Mammary epithelial cell (primary cell): ENCODE data around the gene RUSC2.

ENCODE experiments used
- EZH2 ChIP-seq: IDR thresholded peaks from 2 replicates; pipeline ENCODE4 v1.6.1; 2012; ENCODE audit warnings: low read length, inconsistent platforms, borderline replicate concordance
- TF ChIP-seq, protein P1 (sequence below), 2 donors: IDR thresholded peaks in 1 of 2; conservative IDR thresholded peaks in 1 of 2; 2 replicates each; pipeline ENCODE4 v1.5.1; 2011 to 2012; ENCODE audit warnings: inconsistent platforms in 2 of 2, low read length in 2 of 2, mild to moderate bottlenecking in 2 of 2, control low read depth in 1 of 2, low read depth in 1 of 2; ENCODE audit not compliant: insufficient read depth in 1 of 2; ENCODE audit errors: extremely low read depth in 1 of 2

- TF ChIP-seq, protein P1, sequence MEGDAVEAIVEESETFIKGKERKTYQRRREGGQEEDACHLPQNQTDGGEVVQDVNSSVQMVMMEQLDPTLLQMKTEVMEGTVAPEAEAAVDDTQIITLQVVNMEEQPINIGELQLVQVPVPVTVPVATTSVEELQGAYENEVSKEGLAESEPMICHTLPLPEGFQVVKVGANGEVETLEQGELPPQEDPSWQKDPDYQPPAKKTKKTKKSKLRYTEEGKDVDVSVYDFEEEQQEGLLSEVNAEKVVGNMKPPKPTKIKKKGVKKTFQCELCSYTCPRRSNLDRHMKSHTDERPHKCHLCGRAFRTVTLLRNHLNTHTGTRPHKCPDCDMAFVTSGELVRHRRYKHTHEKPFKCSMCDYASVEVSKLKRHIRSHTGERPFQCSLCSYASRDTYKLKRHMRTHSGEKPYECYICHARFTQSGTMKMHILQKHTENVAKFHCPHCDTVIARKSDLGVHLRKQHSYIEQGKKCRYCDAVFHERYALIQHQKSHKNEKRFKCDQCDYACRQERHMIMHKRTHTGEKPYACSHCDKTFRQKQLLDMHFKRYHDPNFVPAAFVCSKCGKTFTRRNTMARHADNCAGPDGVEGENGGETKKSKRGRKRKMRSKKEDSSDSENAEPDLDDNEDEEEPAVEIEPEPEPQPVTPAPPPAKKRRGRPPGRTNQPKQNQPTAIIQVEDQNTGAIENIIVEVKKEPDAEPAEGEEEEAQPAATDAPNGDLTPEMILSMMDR (conservative IDR thresholded peaks at IDR 0.05 in 1 of 2, IDR thresholded peaks at IDR 0.05 in 1 of 2; ENCODE audit: extremely low read depth in 1 of 2, insufficient read depth in 1 of 2, low read depth in 1 of 2, low read length in 2 of 2): no peak
- TF ChIP-seq EZH2: no peak
These were observed 27.2 kb downstream of the RUSC2 start for GRCh38 chr9:35517131-35517530.
